Activated T-cell treated with anti-CD3 and anti-CD28 coated beads, Interleukin-2, amount 50 U/mL, for 48 hours (primary cell): ENCODE results near the gene FYN.

Source experiments
- DNase-seq, 2 experiments: peaks; one replicate each; pipeline ENCODE4 v3.0.0-alpha.2; 2020

The FYN gene

GRCh38 chr6:111745636-111746035 is 127.6 kb downstream of the FYN start:
- no peak for DNase-seq

GRCh38 chr6:111745186-111745585 is 128.1 kb downstream of the FYN start:
- no peak for DNase-seq

- DNase-seq, result no peak
Observed at GRCh38 chr6:111743862-111744692, 129.2 kb downstream of the FYN start.

GRCh38 chr6:111743360-111743759 is 129.9 kb downstream of the FYN start:
- DNase-seq, result no peak

- no peak for DNase-seq
Observed at GRCh38 chr6:111741177-111741952, 131.9 kb downstream of the FYN start.

GRCh38 chr6:111740506-111740905 is 132.7 kb downstream of the FYN start:
- DNase-seq, result no peak

- no peak for DNase-seq
Observed at GRCh38 chr6:111739257-111739696, 134.0 kb downstream of the FYN start.

GRCh38 chr6:111738631-111739030 is 134.6 kb downstream of the FYN start:
- DNase-seq, result no peak

GRCh38 chr6:111738156-111738555 is 135.1 kb downstream of the FYN start:
- no peak for DNase-seq

GRCh38 chr6:111737065-111737521 is 136.2 kb downstream of the FYN start:
- DNase-seq, result peak in 1 of 2 experiments; percentile 62

- no peak for DNase-seq
Observed at GRCh38 chr6:111736005-111736608, 137.1 kb downstream of the FYN start.

GRCh38 chr6:111734068-111735061 is 138.9 kb downstream of the FYN start:
- no peak for DNase-seq

GRCh38 chr6:111732390-111732789 is 140.9 kb downstream of the FYN start:
- DNase-seq, result no peak

- no peak for DNase-seq
Observed at GRCh38 chr6:111731456-111732195, 141.6 kb downstream of the FYN start.

GRCh38 chr6:111730864-111731263 is 142.4 kb downstream of the FYN start:
- DNase-seq, result no peak

GRCh38 chr6:111727802-111728201 is 145.4 kb downstream of the FYN start:
- DNase-seq, result no peak

- no peak for DNase-seq
Observed at GRCh38 chr6:111727041-111727440, 146.2 kb downstream of the FYN start.

- no peak for DNase-seq
Observed at GRCh38 chr6:111725446-111726112, 147.7 kb downstream of the FYN start.

GRCh38 chr6:111724505-111724904 is 148.7 kb downstream of the FYN start:
- DNase-seq, result no peak

GRCh38 chr6:111724039-111724438 is 149.2 kb downstream of the FYN start:
- DNase-seq, result no peak

GRCh38 chr6:111723412-111723970 is 149.8 kb downstream of the FYN start:
- DNase-seq, result no peak
